ENCODE measurements around the gene PCNX4. TPM values are rescaled to one million over a fixed set of nuclear protein-coding genes. Genes with fewer than 3 reads are reported as not detected.

PCNX4 gene
- total and polyA plus RNA-seq, 8 donors = 34.8 to 129 (median 109) TPM

DNA sequence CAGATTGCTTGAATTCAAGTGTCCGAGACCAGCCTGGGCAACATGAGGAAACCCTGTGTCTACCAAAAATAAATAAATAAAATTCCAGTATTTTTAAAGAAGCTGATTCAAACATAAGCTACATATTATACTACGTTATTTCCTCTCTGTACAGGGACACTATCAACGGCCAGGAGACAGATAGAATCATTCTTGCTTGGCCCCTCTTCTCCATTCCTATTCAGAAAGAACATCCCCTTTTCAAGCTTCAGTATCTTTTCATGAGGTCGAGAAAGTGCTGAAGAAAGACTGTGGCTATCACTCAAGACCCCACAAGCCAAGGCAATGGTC, 73.8 kb downstream of the PCNX4 start:
- TF ChIP-seq, protein P1, sequence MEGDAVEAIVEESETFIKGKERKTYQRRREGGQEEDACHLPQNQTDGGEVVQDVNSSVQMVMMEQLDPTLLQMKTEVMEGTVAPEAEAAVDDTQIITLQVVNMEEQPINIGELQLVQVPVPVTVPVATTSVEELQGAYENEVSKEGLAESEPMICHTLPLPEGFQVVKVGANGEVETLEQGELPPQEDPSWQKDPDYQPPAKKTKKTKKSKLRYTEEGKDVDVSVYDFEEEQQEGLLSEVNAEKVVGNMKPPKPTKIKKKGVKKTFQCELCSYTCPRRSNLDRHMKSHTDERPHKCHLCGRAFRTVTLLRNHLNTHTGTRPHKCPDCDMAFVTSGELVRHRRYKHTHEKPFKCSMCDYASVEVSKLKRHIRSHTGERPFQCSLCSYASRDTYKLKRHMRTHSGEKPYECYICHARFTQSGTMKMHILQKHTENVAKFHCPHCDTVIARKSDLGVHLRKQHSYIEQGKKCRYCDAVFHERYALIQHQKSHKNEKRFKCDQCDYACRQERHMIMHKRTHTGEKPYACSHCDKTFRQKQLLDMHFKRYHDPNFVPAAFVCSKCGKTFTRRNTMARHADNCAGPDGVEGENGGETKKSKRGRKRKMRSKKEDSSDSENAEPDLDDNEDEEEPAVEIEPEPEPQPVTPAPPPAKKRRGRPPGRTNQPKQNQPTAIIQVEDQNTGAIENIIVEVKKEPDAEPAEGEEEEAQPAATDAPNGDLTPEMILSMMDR (IDR thresholded peaks at IDR 0.05) = peak in 1 of 2 donors; percentile 48
- H3K4me1 ChIP-seq = peaks cover 0 to 39% of the 10 kb centered on the region in 2 donors
- H3K27ac ChIP-seq = peak overlapping the region; percentile 91 to 95
- H3K4me3 ChIP-seq = peak overlapping the region; percentile 67 to 86
- intact Hi-C loops (cut with DNase I) = loop anchor here in 1 of 2 donors (10.0 kb wide), 1 partner anchor 81 kb away; no protein-coding TSS in a partner anchor
- no peaks in the 10 kb centered on the region for H3K9me3 ChIP-seq
- ATAC-seq = no peak
- DNase-seq = no peak
- H3K36me3 ChIP-seq = no peaks in the 10 kb centered on the region
- H3K27me3 ChIP-seq = no peaks in the 10 kb centered on the region

DNA sequence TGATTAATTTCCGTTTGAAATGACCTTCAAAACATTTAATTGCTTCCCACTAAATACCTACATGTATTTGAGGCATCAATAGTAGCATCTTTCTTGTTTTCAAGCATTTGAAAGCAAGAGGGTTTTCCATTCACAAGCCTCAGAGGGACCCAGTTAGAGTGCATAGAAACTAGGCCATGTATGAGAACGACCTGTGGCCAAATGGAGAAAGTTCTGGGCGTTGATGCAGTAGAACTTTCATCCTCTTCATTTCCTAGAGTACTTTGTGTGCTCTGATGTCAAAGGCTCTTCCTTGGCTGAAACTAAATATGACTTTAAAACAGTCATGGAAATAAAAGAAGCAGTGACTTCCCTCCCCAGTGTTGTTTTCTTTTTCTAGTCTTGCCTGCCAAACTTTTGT, 74.4 kb downstream of the PCNX4 start:
- Histone ChIP-seq H3K27ac (peak overlapping the region in 1 of 2 donors; percentile 95), H3K9me3 (no peaks in the 10 kb centered on the region), H3K4me3 (no peak overlapping the region), H3K36me3 (no peaks in the 10 kb centered on the region), H3K4me1 (peaks cover 0 to 39% of the 10 kb centered on the region in 2 donors), H3K27me3 (no peaks in the 10 kb centered on the region)
- DNase-seq (no peak), ATAC-seq (no peak)
- intact Hi-C loops (cut with DNase I) = loop anchor here in 1 of 2 donors (10.0 kb wide), 1 partner anchor 81 kb away; no protein-coding TSS in a partner anchor
- TF ChIP-seq, protein P1 (IDR thresholded peaks at IDR 0.05) = no peak

DNA sequence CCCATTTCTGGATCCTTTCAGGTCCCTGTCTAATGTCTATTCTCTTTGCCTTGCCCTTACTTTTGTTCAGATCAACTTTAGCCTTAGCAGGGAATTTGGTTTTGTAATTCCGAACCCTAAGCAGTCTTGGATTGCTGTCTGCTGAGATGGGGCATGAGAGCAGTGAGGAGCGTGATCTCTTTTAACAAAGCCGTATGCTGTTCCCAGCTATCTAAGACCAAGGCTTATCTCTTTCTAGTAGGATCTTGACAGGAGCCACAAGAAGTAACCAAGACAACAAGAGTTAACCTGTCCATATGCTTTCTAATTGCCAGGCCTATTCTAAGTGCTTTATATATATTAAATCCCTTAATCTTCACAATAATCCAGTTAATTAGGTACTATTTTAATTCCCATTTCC, 78.0 kb downstream of the PCNX4 start:
- TF ChIP-seq, protein P1 (IDR thresholded peaks at IDR 0.05) = no peak
- Histone ChIP-seq H3K4me3 (no peak overlapping the region), H3K27me3 (no peaks in the 10 kb centered on the region), H3K36me3 (no peaks in the 10 kb centered on the region), H3K27ac (no peak overlapping the region), H3K4me1 (peaks cover 0 to 8% of the 10 kb centered on the region in 2 donors), H3K9me3 (no peaks in the 10 kb centered on the region)
- DNase-seq = no peak
- intact Hi-C loops (cut with DNase I) = loop anchor here in 1 of 2 donors (10.0 kb wide), 1 partner anchor 85 kb away; no protein-coding TSS in a partner anchor
- ATAC-seq = no peak

DNA sequence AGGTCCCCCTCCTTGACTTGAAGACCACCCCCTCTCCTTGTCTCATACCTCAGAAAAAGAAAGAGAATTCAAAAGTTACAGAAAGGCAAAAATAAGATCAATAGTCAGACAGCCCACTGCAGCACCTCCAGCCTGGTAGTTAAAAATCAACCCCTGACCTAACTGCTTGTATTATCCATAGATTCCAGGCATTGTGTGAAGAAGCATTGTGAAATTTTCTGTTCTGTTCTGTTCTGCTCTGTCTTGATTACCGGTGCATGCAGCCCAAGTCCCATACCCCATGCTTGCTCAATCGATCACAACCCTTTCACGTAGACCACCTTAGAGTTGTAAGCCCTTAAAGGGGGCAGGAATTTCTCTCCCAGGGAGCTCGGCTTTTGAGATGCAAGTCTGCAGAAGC, 79.2 kb downstream of the PCNX4 start:
- intact Hi-C loops (cut with DNase I) = no loop called here
- ATAC-seq (no peak), DNase-seq (no peak)
- Histone ChIP-seq H3K4me1 (peaks cover 0 to 2% of the 10 kb centered on the region in 2 donors), H3K36me3 (no peaks in the 10 kb centered on the region), H3K9me3 (no peaks in the 10 kb centered on the region), H3K27ac (no peak overlapping the region), H3K4me3 (no peak overlapping the region), H3K27me3 (no peaks in the 10 kb centered on the region)
- TF ChIP-seq, protein P1 (IDR thresholded peaks at IDR 0.05) = no peak

DNA sequence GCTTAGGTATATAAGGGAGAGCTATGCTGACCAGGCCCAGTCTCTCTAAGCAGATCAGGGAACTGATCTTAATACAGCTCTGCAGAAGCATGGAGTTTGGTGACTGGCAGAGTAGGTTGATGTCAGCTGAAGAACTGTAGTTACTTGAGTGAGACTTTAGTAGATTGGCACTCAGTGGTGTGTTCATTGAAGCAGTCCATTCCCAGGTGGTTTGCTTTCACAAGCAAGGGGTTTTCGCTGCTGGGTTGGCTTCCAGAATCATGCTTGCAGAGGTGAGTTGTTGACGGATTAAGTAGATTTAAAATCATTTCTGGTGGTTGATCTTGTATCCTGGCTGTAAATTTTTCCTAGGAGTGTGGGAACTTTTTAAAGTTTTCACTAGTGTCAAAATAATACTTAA, 80.0 kb downstream of the PCNX4 start:
- Histone ChIP-seq H3K36me3 (no peaks in the 10 kb centered on the region), H3K4me1 (no peaks in the 10 kb centered on the region), H3K27me3 (no peaks in the 10 kb centered on the region), H3K9me3 (no peaks in the 10 kb centered on the region), H3K4me3 (no peak overlapping the region), H3K27ac (no peak overlapping the region)
- TF ChIP-seq, protein P1 (IDR thresholded peaks at IDR 0.05) = no peak
- no peak for ATAC-seq
- intact Hi-C loops (cut with DNase I) = no loop called here
- no peak for DNase-seq

All from left lung (tissue), 10 donors.